Stimulated activated CD8-positive, alpha-beta memory T cell treated with anti-CD3 and anti-CD28 coated beads, Interleukin-15, amount 100 ng/mL, for 4 hours (primary cell): Measurements from ENCODE around the gene WNT5A.

Source experiments
- DNase-seq, 2 donors: peaks; one replicate each; pipeline ENCODE4 v3.0.0-alpha.2; 2020; ENCODE audit warnings: low read depth in 2 of 2

WNT5A gene

GRCh38 chr3:55486857-55487380 lies at the start of gene WNT5A:
TSS of gene WNT5A (minus strand) at chr3:55487306. CDS start at chr3:55486985, 321 bp downstream.
- DNase-seq, result no peak

DNA sequence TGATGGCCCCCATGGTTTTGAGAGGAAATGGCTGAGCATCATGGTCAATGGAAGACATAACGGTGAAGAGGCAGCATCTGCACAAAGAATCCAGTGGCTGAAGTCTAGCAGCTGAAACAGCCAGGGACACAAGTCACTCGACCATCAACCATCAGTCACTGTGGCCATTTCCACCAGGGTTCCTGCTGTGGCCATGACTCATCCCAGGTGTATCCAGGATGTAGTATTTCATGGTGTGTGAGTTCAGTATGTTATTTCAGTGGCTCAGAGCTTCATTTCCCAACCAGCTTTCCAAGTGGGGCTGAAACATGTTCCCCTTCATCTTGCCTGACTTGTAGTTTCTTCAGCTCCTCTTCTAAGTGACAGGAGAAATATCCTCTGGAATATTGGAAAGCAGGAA lies 47.8 kb upstream of the WNT5A start:
- no peak for DNase-seq

- DNase-seq, result no peak
Measured at GRCh38 chr3:55532806-55533205, 45.7 kb upstream of the WNT5A start.

GRCh38 chr3:55531321-55531720 lies 44.2 kb upstream of the WNT5A start:
- DNase-seq, result no peak

GRCh38 chr3:55527361-55527760 lies 40.3 kb upstream of the WNT5A start:
- DNase-seq, result no peak

DNA sequence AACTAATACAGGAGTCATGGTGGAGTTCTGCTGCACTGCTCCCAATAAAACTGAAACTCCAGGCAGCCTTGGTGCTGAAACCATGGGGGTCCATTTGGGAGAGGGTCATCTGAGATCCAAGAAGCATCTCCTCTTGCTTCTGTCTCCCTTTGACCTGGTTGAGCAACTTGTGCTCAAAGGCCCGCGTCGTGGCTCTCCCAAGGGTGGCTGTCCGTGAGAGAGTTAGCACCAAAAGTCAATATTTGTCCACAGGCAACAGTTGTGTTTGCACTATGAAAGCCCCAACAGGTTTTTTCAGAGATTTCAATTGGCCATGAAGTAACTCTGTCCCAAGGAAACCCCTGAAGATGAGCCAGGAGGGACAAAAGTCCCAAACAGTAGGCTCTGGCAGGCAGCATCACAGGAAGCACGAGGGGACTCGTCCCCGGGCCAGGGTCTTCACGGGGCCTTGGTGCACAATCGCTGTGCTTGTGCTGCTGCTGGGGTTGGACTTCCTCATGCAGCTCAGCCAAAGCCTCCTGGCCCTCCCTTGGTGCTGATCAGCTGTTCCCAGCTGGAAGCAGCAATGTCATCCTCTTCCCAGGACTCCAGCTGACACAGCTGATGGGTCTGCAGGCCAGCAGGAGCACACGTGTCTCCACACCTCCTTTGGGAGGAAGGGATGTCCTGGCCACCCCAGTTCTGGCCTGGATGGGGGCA lies 39.4 kb upstream of the WNT5A start:
- no peak for DNase-seq

DNA sequence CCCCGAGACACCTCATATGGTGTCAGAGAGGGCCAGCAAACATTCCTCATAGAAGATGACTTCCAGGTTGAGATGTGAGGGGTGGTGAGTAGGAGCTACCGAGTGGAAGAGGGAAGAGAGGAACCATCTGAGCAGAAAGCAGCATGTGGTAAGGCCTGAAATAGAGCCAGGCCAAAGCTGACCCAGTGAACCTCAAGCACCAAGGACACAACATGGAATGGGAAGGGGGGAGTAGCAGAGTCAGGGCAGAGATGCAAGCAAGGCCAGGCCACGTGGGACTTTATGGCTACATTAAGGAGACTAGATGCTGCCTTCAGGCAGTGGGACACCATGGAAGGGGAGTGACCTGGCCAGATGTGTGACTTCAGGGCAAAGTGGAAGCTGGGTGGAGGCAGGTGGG lies 38.3 kb upstream of the WNT5A start:
- DNase-seq, result no peak

DNA sequence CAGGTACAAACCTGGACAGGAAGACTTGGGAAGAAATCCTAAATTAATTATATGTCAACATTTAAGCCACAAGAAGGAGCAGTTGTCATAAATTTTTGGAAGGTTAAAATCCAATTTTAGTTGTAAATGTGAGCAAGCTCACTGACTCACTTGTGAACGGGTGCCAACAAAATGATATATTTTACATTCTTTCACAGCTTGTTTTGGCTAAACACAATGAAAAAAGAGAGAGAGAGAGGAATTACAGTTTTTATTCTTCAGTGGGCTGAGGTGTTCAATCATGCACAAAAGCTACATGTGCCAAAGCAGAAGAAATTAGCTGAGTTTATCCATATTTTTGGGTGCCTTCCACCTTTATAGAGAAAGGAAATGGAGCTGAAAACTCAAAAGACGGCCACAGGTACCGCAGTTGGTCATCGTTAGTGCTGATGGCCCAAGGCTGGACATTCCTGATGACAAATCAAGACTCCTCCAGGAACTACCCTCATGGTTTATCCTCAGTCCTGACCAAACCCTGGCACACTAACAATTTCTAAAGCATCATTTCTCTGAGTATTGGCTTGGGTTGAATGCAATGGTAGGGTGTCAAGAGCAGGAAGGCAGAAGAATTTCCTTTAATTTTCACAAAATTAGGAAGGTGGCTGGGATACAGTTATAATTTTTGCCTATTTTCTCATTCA lies 37.6 kb upstream of the WNT5A start:
- no peak for DNase-seq

DNA sequence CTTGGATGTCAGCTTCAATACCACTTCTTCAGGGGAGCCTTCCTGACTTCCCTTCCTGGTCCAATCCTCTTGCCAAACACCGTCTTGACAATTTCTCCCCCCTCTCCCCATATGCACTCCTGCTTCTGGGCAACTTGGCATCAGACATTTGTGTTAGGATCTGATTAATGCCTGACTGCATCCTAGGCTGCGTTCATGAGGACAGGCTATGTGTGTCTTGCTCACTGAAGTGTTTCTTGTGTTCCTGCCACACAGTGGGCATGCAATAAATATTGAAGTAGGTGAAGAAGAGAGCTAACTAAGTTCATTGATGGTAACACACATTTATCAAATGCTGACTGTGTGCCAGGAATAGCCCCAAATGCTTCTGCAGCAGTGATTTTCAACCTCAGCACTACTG lies 36.4 kb upstream of the WNT5A start:
- no peak for DNase-seq

- no peak for DNase-seq
Measured at GRCh38 chr3:55521738-55522421, 34.8 kb upstream of the WNT5A start.

DNA sequence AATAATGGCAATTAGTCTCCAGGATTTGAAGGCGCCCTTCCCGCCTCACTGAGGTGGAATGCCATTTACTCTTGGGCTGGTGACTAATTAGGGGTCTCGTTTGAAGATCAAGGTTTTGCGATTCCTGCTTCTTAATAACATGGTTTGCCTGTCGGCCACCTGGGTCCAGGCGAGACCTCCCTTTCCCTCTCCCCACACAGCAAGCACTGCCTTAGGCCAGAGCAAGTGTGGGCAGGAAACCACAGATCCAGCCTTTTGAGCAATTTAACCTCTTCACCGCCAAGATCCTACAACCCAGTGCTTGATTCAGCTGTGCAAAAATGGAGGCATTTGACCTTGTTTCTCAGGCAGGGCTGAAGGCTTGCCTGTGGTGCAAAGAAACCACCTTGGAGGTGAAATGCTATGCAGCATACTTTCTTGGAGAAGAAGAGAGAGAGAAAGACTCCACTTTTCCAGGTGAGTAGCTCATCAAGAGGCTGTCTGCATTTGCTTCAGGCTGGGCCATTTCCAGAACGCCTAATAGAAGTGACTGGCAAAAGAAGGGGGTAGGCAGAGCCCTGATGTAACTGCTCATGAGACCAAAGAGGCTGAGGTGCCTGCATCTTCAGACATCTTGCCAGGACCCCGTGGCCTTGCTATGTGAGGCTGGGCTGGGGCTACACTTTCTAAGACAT lies 34.1 kb upstream of the WNT5A start:
- DNase-seq, result no peak

DNA sequence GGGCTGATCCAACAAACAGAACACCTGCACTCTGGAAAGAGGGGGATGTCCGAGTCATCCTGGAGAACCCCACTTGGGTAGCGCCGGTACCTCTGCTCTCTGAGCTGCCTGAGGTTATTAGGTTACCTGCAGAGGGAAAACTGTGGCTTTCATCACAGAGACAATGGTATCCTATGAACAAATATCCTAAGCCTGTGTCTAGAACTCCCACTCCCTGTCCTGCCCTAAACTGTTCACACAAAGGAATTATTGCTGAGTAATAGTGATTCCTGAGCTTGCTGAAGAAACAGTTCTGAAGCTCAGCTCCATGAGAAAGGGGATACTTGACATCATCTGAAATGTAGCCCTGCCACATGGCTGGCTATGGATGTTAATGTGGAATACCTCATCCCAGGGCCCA lies 31.9 kb upstream of the WNT5A start:
- DNase-seq, result no peak

DNA sequence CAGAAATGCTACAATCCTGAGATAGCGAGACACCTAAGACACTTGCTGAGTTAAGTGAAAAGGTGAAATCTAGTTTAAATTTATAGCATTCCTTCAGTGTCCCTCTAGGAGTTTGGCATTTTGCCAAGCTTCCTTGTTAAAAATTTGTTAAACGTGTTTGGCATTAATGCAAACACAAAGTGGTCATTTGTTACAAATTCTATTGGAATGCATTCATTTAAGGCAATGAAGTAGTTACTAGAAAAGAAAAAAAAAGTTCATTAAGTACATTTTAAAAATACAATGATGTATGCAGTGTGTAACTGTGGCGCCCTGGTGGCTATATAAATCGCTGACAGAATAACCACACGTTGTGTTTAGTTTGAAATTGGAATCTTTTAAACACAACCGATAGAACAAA lies 31.3 kb upstream of the WNT5A start:
- DNase-seq, result no peak

DNA sequence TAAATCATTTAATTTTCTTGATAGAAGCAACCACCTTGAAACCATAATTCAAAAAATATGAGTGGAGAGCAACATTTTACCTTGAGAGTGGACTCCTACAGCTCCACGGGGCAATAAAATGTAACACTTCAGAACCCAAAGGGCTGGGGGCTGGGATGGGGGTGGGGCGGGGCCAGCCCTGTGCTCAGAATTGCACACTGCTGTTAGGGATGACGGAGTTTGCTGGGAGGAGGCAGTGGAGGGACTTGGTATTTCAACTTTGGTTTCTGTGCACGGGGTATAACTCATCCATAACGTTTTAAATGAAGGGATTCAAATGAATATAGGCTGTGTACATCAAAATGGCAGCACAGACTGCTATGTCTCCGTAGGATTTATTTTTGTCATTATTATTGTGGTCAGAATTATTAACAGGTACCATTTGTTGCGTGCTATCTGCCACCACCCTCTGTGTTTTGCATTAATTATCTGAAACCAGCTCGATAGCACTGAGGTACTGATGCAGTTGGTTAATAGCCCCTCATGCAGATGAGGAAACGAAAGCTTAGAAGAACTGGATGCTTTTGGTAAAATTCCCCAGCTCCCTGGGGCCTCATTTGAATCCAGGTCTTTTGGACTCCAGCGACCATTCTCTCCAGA lies 29.4 kb upstream of the WNT5A start:
- DNase-seq, result no peak

GRCh38 chr3:55515550-55516246 lies 28.6 kb upstream of the WNT5A start:
- DNase-seq, result no peak

- no peak for DNase-seq
Measured at GRCh38 chr3:55514962-55515361, 27.9 kb upstream of the WNT5A start.

DNA sequence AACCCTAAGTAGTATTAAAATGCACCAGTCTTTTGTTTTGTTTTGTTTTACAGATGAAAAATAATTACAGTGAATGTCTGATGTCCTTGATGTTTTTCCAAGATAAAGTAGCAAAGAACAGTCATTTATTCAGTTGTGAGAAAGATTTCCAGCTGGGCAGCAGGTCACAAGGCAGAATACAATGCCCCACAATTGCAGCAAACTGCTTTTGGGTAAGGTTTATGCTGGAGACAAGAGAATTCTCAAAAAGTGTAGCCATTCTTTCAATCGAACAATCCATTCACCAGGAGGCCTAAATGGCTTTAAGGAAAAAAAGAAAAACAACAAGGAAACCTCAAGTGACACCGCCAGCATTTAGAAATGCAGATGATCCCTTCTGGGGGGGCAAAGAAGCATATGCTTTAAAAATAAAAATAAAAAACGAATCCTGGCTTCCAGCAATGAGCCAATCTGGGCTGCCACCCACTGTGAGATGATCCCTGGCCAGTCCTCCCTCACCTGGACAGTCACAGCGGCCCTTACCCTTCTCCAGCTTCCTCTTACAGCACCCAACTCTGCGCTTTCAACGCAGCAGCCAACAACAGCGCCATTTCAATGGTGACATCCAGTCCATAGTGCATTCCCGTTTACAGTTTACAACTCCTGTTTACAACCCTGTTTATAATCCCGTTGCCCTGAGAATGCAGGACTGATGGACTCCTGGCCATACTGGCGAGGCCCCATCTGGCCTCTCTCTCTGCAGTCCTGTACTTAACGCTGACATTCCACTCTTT lies 25.7 kb upstream of the WNT5A start:
- no peak for DNase-seq

- DNase-seq, result no peak
Measured at GRCh38 chr3:55511895-55512570, 24.9 kb upstream of the WNT5A start.

DNA sequence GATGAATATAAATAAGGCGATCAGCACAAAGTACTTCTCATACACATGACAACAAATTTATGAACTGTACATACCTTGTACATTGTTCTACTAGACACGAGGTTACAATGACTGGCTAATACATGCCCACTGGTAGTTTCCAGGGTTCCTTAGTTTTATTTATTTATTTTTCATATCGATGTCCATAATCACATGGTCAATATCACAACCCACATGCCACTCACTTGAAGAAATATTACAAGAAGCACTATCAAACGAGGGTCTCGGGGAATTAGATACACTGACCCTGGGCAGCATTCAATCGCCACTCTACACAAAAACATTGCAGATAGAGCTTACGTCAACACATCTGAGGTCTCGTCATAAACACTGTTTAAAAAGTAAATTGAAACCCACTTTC lies 21.2 kb upstream of the WNT5A start:
- no peak for DNase-seq

GRCh38 chr3:55507808-55508207 lies 20.7 kb upstream of the WNT5A start:
- DNase-seq, result no peak
